GM23338 (cell line): ENCODE results near the gene RBMY1J. TPM values are rescaled to one million over a fixed set of nuclear protein-coding genes. Genes with fewer than 3 reads are reported as not detected.
"Not testable (repeated sequence)": the region's sequence is repeated elsewhere in the genome, so short reads cannot be mapped to it uniquely, and the experiment has no call there.

Experiments
- ATAC-seq: fragments of 200-7000 bp; cut with Tn5 transposase; 3 replicates; pipeline ENCODE4 v1.9.1; 2020
- DNase-seq: peaks from one replicate; pipeline ENCODE4 v3.0.0-alpha.2; 2015; ENCODE audit warnings: low spot score
- H2AFZ ChIP-seq: fragments of 200-600 bp; sonication (generic); 2 replicates; pipeline ENCODE4 v1.8.0; 2016; ENCODE audit warnings: antibody characterized with exemption, mild to moderate bottlenecking, moderate library complexity
- H3F3A ChIP-seq: fragments of 200-600 bp; sonication (generic); replicated peaks from 2 replicates; pipeline ENCODE4 v1.8.0; 2017; ENCODE audit warnings: antibody characterized with exemption, mixed run types, low read depth
- H3K27ac ChIP-seq: fragments of 200-600 bp; sonication (generic); 2 replicates; pipeline ENCODE4 v1.6.1; 2016; ENCODE audit warnings: low read depth
- H3K27me3 ChIP-seq: fragments of 200-600 bp; sonication (generic); 2 replicates; pipeline ENCODE4 v1.8.0; 2016; ENCODE audit warnings: mild to moderate bottlenecking, mixed run types, moderate library complexity; ENCODE audit not compliant: insufficient read depth
- H3K36me3 ChIP-seq: fragments of 200-600 bp; sonication (generic); 2 replicates; pipeline ENCODE4 v1.8.0; 2016; ENCODE audit warnings: mild to moderate bottlenecking; ENCODE audit not compliant: insufficient read depth
- H3K4me1 ChIP-seq: fragments of 200-600 bp; sonication (generic); 2 replicates; pipeline ENCODE4 v1.8.0; 2016; ENCODE audit warnings: mild to moderate bottlenecking, moderate library complexity; ENCODE audit not compliant: insufficient read depth
- H3K4me2 ChIP-seq: fragments of 200-600 bp; sonication (generic); 2 replicates; pipeline ENCODE4 v1.7.1; 2017; ENCODE audit warnings: mixed run types
- H3K4me3 ChIP-seq: fragments of 200-600 bp; sonication (generic); 2 replicates; pipeline ENCODE4 v1.6.1; 2016; ENCODE audit warnings: mixed run types
- H3K79me2 ChIP-seq: fragments of 200-600 bp; sonication (generic); replicated peaks from 2 replicates; pipeline ENCODE4 v1.8.0; 2017; ENCODE audit warnings: mild to moderate bottlenecking; ENCODE audit not compliant: insufficient read depth
- H3K9me2 ChIP-seq: fragments of 200-600 bp; sonication (generic); 2 replicates; pipeline ENCODE4 v1.8.0; 2017; ENCODE audit not compliant: insufficient read depth
- H4K20me1 ChIP-seq: fragments of 200-600 bp; sonication (generic); replicated peaks from 2 replicates; pipeline ENCODE4 v1.8.0; 2017; ENCODE audit warnings: mild to moderate bottlenecking; ENCODE audit not compliant: insufficient read depth
- H3K27ac Mint-ChIP-seq: 2 replicates; pipeline ENCODE4 v1.8.0; 2020; ENCODE audit warnings: inconsistent platforms, mild to moderate bottlenecking, moderate library complexity, mixed read lengths
- H3K27me3 Mint-ChIP-seq: 3 replicates; pipeline ENCODE4 v1.8.0; 2022; ENCODE audit warnings: low read depth, mild to moderate bottlenecking, moderate library complexity, mixed read lengths, inconsistent platforms; ENCODE audit not compliant: insufficient read depth, poor library complexity
- H3K36me3 Mint-ChIP-seq: 3 replicates; pipeline ENCODE4 v1.8.0; 2021; ENCODE audit warnings: low read depth, mild to moderate bottlenecking, inconsistent platforms, moderate library complexity, mixed read lengths
- H3K4me1 Mint-ChIP-seq: 3 replicates; pipeline ENCODE4 v1.8.0; 2020; ENCODE audit warnings: mild to moderate bottlenecking, inconsistent platforms, mixed read lengths
- H3K4me3 Mint-ChIP-seq: 3 replicates; pipeline ENCODE4 v1.8.0; 2021; ENCODE audit warnings: moderate library complexity, mild to moderate bottlenecking, inconsistent platforms, mixed read lengths
- H3K9me3 Mint-ChIP-seq: 3 replicates; pipeline ENCODE4 v1.8.0; 2020; ENCODE audit warnings: moderate library complexity, mild to moderate bottlenecking, inconsistent platforms, mixed read lengths
- polyA plus RNA-seq: library from polyadenylated mRNA; unstranded; fragments of >200 nt; fragmentation: Nextera tagmentation; extraction: Ambion mirVana; gene quantifications from 2 replicates; pipeline ENCODE4 v1.2.1, GENCODE V29; 2016
- total RNA-seq: library from RNA; depleted of rRNA; stranded (reverse); fragments of >200 nt; shearing (Covaris generic); gene quantifications from 2 replicates; pipeline ENCODE4 v1.2.3, GENCODE V29; 2014; rRNA removed

RBMY1J gene
- total and polyA plus RNA-seq, 2 experiments from 2014 or later, result not detected

GRCh38 chrY:22444718-22445396, 41.6 kb downstream of the RBMY1J start:
- not testable (repeated sequence) for H3K27ac Mint-ChIP-seq, H3K27me3 ChIP-seq, H2AFZ ChIP-seq, H3K27ac ChIP-seq, H3K4me1 Mint-ChIP-seq, ATAC-seq, H3K36me3 Mint-ChIP-seq, H4K20me1 ChIP-seq, DNase-seq, H3K4me3 Mint-ChIP-seq, H3F3A ChIP-seq, H3K9me2 ChIP-seq, H3K79me2 ChIP-seq, H3K4me3 ChIP-seq, H3K27me3 Mint-ChIP-seq, H3K4me2 ChIP-seq, H3K9me3 Mint-ChIP-seq, H3K4me1 ChIP-seq, H3K36me3 ChIP-seq

- not testable (repeated sequence) for H3K27ac ChIP-seq, H3K4me1 Mint-ChIP-seq, H3K4me3 Mint-ChIP-seq
These were observed 52.3 kb downstream of the RBMY1J start for GRCh38 chrY:22455522-22455921.

DNA sequence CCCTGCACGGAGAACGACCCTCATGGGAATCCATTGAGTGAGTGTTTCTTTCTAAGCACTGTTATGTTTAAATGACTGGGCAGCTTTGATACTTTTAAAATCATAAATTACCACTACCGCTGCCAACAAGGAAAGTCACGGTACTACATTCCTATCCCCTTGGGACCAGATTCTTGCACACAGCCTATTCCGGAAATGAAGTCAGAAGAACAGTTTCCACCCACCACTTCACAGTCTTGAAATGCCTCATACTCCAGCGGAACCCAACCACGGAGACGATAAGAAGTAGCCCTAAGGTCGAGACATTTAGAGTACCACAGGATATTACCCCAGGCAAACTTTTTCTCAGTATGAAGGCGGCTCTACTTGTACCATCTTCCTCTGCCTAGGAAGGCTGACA, 58.8 kb downstream of the RBMY1J start:
- H3K27me3 ChIP-seq, ATAC-seq, H3K9me3 Mint-ChIP-seq, H3K27ac Mint-ChIP-seq, H3K36me3 Mint-ChIP-seq, H2AFZ ChIP-seq, H3K36me3 ChIP-seq, H3K4me3 ChIP-seq, H3K4me3 Mint-ChIP-seq, H3F3A ChIP-seq, H3K9me2 ChIP-seq, H3K4me2 ChIP-seq, H3K27ac ChIP-seq, H3K4me1 Mint-ChIP-seq, H4K20me1 ChIP-seq, DNase-seq, H3K27me3 Mint-ChIP-seq, H3K4me1 ChIP-seq, H3K79me2 ChIP-seq: not testable (repeated sequence)

More at GRCh38 chrY:22455522-22455921, 52.3 kb downstream of the RBMY1J start:
- not testable (repeated sequence) for H3K9me3 Mint-ChIP-seq, H3K79me2 ChIP-seq, H3F3A ChIP-seq, H3K27ac Mint-ChIP-seq, H3K36me3 Mint-ChIP-seq, H3K27me3 ChIP-seq, H3K36me3 ChIP-seq, H3K9me2 ChIP-seq, H2AFZ ChIP-seq, H3K4me1 ChIP-seq, H4K20me1 ChIP-seq, H3K4me2 ChIP-seq, DNase-seq, H3K4me3 ChIP-seq, H3K27me3 Mint-ChIP-seq, ATAC-seq

Other genes starting within 250 kb of the RBMY1J start
- gene RBMY1F, start 220.5 kb upstream of the RBMY1J start, total RNA-seq, result not detected in 2 replicates
- not detected in 2 replicates for gene RBMY1F, start 220.5 kb upstream of the RBMY1J start, polyA plus RNA-seq